GM12865 (cell line): ENCODE data around the gene TBX1.

Experiments
- DNase-seq: peaks from one replicate; pipeline ENCODE4 v3.0.0; 2010; ENCODE audit warnings: low read depth
- H3K4me3 ChIP-seq: 2 replicates; pipeline ENCODE4 v1.5.1; 2011; ENCODE audit warnings: mild to moderate bottlenecking, low read depth, low read length, control low read depth
- CTCF ChIP-seq: IDR thresholded peaks from 2 replicates; pipeline ENCODE4 v1.5.1; 2011; ENCODE audit warnings: low read length, control low read depth, low read depth, inconsistent platforms; ENCODE audit not compliant: insufficient read depth; ENCODE audit errors: missing control alignments

The TBX1 gene

DNA sequence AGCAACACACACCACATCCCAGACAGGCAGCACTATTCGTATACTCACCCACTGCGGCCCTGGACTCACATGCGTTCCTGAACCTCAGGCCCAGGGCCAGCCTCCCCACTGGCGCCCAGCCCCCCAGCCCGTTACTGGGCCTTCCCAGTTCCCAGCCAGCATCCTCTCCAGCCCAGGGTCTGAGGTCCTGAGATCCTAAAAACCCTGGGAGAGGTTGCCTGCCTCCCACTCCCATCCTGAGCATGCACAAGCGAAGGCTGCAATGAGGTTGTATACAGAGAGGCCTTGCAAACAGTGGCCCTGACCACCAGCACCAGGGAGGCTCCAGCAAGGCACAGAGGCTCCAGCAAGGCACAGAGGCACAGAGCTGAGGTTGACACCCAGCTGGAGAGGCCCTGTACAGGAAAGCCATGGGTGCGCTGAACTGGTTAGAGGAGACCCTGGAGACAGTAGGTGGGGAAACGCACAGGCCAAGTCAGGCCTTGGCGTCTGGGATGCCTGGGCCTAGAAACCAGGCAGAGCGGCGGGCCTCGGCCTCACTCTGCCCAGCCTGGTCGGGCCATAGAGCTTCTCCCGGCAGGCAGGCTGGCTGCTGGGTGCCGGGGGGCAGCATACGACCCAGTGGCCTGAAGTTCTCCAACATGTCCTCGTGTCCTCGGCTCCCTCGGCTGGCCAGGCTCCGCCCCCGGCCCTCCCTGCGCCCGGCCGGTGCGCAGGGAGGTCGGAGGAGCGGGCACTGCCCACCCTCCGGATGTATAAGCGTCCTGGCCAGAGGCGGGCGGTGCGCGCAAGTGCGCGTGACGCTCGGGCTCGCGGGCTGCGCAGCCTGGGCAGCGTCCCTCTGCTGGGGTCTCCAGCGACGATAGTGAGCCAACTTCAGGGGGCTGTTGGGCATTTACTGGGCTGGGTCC is 2.3 kb upstream of the TBX1 start:
- no peak overlapping the region for H3K4me3 ChIP-seq
- no peak for TF ChIP-seq CTCF
- no peak for DNase-seq

DNA sequence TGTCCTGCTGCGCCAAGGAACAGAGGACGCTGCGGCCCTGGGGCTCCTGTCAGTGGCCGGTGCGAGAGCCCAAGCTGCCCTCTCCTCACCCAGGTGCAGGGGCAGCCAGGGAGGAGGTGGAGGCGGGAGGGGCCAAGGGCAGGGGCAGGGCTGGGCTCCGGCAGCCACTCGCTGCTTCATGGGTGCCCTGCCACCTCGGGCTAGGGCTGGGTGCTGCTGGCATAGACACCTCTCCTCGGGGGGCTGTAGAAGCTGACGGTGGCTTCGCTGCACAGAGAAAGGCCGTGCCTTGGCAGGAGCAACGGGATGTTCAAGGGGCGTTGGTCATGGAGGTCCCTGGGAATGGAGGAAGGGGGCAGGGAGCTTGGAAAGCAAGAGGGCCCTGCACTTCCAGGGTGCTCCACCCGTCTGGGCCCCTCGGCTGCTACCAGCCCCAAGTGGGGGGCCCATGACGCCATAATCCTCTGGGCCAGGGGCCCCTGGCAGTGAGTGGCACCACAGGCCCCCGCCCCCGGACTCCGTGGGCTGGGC is 1.6 kb upstream of the TBX1 start:
- H3K4me3 ChIP-seq, result no peak overlapping the region
- DNase-seq, result no peak
- no peak for TF ChIP-seq CTCF

GRCh38 chr22:19759427-19760057 is 1.0 kb upstream of the TBX1 start:
- TF ChIP-seq CTCF, result no peak
- no peak overlapping the region for H3K4me3 ChIP-seq

DNA sequence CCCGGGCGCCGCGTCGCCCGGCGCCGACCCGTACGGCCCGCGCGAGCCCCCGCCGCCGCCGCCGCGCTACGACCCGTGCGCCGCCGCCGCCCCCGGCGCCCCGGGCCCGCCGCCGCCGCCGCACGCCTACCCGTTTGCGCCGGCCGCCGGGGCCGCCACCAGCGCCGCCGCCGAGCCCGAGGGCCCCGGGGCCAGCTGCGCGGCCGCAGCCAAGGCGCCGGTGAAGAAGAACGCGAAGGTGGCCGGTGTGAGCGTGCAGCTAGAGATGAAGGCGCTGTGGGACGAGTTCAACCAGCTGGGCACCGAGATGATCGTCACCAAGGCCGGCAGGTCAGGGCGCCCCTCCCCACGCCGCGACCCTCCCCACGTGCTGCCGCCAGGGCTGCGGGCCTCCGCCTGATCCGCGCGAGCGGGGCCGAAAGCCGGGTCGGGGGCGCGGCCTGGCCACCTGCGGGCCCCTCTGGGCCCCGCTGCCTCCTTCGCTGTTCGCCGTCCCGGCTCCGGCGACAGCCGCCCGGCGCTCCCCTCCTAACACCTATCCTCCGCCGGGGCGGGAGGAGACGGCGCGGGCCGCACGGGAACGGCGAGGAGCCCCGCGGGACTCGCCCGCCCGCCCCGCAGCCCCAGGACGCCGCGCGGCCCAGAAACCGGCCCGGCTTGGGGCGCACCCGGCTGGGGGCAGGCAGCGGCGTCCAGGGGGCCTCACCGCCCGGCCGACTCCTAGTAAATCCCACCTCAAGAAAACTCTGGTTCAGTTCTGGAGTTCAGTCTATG is 560 bp downstream of the TBX1 start:
- TF ChIP-seq CTCF, result no peak
- no peak overlapping the region for H3K4me3 ChIP-seq
- DNase-seq, result no peak

More at GRCh38 chr22:19759427-19760057, 1.0 kb upstream of the TBX1 start:
- DNase-seq, result no peak

GRCh38 chr22:19761725-19762567 is 1.4 kb downstream of the TBX1 start:
- no peak for TF ChIP-seq CTCF
- no peak overlapping the region for H3K4me3 ChIP-seq
- no peak for DNase-seq
